Right lobe of liver (tissue), 4 donors: ENCODE measurements around the gene ACSL3.

Experiments used
- POLR2A ChIP-seq: fragments of 450-650 bp; IDR thresholded peaks from one replicate; pipeline ENCODE4 v1.6.1; 2017; ENCODE audit warnings: antibody characterized with exemption, mild to moderate bottlenecking
- TF ChIP-seq, protein P1 (sequence below), 4 donors: fragments of 200-600 bp in 3 of 4; fragments of 450-650 bp in 1 of 4; IDR thresholded peaks; one replicate each; pipeline versions ENCODE4 v1.5.1 to v1.8.0; 2016 to 2022; ENCODE audit warnings: antibody characterized with exemption in 4 of 4, mild to moderate bottlenecking in 2 of 4
- donor health status: DM: no; HTN: no; CAD: no.
- donor health status: DM: no; HTN: no; CAD: no.
- donor health status: DM: no; HTN: yes; CAD: no.

DNA sequence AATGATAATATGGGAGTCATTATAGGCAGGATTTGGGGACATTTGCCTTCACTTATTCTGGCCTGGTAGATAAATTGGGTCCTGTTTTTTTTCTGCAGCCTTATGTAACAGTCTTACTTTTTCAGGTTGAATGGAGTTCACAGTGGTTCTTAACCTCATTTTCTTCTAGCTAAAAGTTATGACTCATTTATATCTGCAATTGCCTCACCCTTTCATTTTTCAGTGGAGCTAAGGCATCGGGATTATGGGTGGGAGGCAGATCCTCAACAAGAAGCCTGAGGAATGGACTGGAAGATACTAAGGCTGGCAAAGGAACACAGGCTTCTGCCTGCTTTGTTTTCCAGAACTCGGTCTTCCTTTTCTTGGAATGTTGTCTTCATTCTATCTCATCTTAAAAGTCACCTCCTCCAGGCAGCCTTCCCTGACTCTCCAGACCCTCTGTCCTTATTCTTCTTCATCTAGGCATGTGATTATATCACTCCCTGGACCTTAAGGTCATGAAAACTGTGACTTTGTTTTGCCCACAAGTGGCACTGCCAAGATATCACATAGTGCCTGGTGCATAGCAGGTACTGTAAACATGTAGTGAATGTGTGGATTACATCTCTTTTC is 41.0 kb upstream of the ACSL3 start:
- TF ChIP-seq, protein P1, sequence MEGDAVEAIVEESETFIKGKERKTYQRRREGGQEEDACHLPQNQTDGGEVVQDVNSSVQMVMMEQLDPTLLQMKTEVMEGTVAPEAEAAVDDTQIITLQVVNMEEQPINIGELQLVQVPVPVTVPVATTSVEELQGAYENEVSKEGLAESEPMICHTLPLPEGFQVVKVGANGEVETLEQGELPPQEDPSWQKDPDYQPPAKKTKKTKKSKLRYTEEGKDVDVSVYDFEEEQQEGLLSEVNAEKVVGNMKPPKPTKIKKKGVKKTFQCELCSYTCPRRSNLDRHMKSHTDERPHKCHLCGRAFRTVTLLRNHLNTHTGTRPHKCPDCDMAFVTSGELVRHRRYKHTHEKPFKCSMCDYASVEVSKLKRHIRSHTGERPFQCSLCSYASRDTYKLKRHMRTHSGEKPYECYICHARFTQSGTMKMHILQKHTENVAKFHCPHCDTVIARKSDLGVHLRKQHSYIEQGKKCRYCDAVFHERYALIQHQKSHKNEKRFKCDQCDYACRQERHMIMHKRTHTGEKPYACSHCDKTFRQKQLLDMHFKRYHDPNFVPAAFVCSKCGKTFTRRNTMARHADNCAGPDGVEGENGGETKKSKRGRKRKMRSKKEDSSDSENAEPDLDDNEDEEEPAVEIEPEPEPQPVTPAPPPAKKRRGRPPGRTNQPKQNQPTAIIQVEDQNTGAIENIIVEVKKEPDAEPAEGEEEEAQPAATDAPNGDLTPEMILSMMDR (IDR thresholded peaks at IDR 0.05): no peak
- no peak for TF ChIP-seq POLR2A
